Measurements from ENCODE around the gene ADIPOR2. TPM values are rescaled to one million over a fixed set of nuclear protein-coding genes. Genes with fewer than 3 reads are reported as not detected.

ADIPOR2 gene
- total and polyA plus RNA-seq, 9 donors, result 21.5 to 91.8 (median 42.0) TPM

- no peak for TF ChIP-seq POLR2A (IDR thresholded peaks at IDR 0.05)
- no peak for TF ChIP-seq EP300 (IDR thresholded peaks at IDR 0.05)
- TF ChIP-seq, protein P1, sequence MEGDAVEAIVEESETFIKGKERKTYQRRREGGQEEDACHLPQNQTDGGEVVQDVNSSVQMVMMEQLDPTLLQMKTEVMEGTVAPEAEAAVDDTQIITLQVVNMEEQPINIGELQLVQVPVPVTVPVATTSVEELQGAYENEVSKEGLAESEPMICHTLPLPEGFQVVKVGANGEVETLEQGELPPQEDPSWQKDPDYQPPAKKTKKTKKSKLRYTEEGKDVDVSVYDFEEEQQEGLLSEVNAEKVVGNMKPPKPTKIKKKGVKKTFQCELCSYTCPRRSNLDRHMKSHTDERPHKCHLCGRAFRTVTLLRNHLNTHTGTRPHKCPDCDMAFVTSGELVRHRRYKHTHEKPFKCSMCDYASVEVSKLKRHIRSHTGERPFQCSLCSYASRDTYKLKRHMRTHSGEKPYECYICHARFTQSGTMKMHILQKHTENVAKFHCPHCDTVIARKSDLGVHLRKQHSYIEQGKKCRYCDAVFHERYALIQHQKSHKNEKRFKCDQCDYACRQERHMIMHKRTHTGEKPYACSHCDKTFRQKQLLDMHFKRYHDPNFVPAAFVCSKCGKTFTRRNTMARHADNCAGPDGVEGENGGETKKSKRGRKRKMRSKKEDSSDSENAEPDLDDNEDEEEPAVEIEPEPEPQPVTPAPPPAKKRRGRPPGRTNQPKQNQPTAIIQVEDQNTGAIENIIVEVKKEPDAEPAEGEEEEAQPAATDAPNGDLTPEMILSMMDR (IDR thresholded peaks at IDR 0.05), result no peak
- WGBS, 3 donors, result 96 to 97% (median 96%) methylated on average over 2 of the region's 2 CpGs
Observed at GRCh38 chr12:1744932-1745331, 54.1 kb downstream of the ADIPOR2 start.

DNA sequence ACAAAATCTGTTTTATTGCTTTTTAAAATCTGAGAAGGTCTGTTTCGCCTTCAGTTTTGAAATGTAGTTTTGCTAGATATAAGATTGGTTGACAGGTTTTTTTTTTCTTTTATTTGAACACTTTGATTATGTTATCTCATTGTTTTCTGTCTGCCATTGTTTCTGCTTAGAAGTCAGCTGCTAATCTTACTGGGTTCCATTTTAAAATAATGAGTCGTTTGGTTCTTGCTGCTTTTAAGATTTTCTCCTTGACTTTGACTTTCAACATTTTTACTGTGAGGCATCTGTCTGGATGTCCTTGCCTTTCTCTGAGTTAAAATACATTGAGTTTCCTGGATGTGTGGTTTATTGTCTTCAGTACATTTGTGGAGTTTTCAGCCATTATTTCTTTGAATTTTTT is 56.7 kb downstream of the ADIPOR2 start:
- intact Hi-C loops (cut with DNase I), result no loop called here
- no peak for DNase-seq
- TF ChIP-seq POLR2A (IDR thresholded peaks at IDR 0.05) (no peak), EP300 (IDR thresholded peaks at IDR 0.05) (no peak)
- TF ChIP-seq, protein P1 (IDR thresholded peaks at IDR 0.05), result no peak
- H3K4me3 ChIP-seq, result no peak overlapping the region
- no peaks in the 10 kb centered on the region for H3K27me3 ChIP-seq
- H3K27ac ChIP-seq, result no peak overlapping the region
- WGBS, 3 donors, result 96 to 99% (median 98%) methylated on average over 2 of the region's 2 CpGs
- no peaks in the 10 kb centered on the region for H3K9me3 ChIP-seq
- H3K36me3 ChIP-seq, result no peaks in the 10 kb centered on the region
- no peaks in the 10 kb centered on the region for H3K4me1 ChIP-seq (ENCODE audit: insufficient read depth)

More at GRCh38 chr12:1744932-1745331, 54.1 kb downstream of the ADIPOR2 start:
- H3K36me3 ChIP-seq, result no peaks in the 10 kb centered on the region
- H3K27ac ChIP-seq, result no peak overlapping the region
- H3K4me1 ChIP-seq (ENCODE audit: insufficient read depth), result peaks cover 3% of the 10 kb centered on the region
- H3K27me3 ChIP-seq, result no peaks in the 10 kb centered on the region
- no peak for DNase-seq
- H3K4me3 ChIP-seq, result no peak overlapping the region
- H3K9me3 ChIP-seq, result no peaks in the 10 kb centered on the region
- intact Hi-C loops (cut with DNase I), result no loop called here

DNA sequence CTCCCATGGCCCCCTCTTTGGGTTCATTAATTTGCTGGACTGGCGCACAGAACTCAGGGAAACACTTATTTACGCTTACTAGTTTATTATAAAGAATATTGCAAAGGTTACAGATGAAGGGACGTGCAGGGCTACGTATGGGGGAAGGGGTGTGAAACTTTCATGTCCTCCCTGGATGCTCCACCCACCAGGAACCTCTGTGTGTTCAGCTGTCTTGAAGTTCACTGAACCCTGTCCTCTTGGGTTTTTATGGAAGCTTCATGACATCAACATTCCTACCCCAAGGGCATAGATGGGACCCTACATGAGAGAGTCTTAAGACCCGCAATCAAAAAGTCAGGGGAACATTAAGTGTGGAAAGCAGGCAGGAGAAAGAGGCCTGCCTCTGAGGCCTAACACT is 58.1 kb downstream of the ADIPOR2 start:
- DNase-seq, result no peak
- no peak overlapping the region for H3K4me3 ChIP-seq
- intact Hi-C loops (cut with DNase I), result no loop called here
- WGBS, 3 donors, result 96 to 98% (median 96%) methylated on average over 5 of the region's 5 CpGs
- H3K9me3 ChIP-seq, result no peaks in the 10 kb centered on the region
- H3K36me3 ChIP-seq, result no peaks in the 10 kb centered on the region
- TF ChIP-seq, protein P1 (IDR thresholded peaks at IDR 0.05), result no peak
- no peak for TF ChIP-seq EP300 (IDR thresholded peaks at IDR 0.05)
- no peak for TF ChIP-seq POLR2A (IDR thresholded peaks at IDR 0.05)
- no peaks in the 10 kb centered on the region for H3K27me3 ChIP-seq
- H3K27ac ChIP-seq, result no peak overlapping the region
- H3K4me1 ChIP-seq (ENCODE audit: insufficient read depth), result no peaks in the 10 kb centered on the region

- no peaks in the 10 kb centered on the region for H3K9me3 ChIP-seq
- H3K27ac ChIP-seq, result no peak overlapping the region
- no peaks in the 10 kb centered on the region for H3K36me3 ChIP-seq
- intact Hi-C loops (cut with DNase I), result no loop called here
- H3K4me3 ChIP-seq, result no peak overlapping the region
- 91 to 92% (median 91%) methylated on average over 3 of the region's 3 CpGs for WGBS, 3 donors
- no peaks in the 10 kb centered on the region for H3K27me3 ChIP-seq
- TF ChIP-seq POLR2A (IDR thresholded peaks at IDR 0.05) (no peak), EP300 (IDR thresholded peaks at IDR 0.05) (no peak)
- TF ChIP-seq, protein P1 (IDR thresholded peaks at IDR 0.05), result no peak
- no peak for DNase-seq
- no peaks in the 10 kb centered on the region for H3K4me1 ChIP-seq (ENCODE audit: insufficient read depth)
Observed at GRCh38 chr12:1750300-1750699, 59.4 kb downstream of the ADIPOR2 start.

Measured in ovary (tissue), 9 donors.